HEK293 (cell line): ENCODE data around the gene SSMEM1.
A peak's percentile ranks its signal among the peaks of the same experiment; 100 is the strongest.

Experiments used
- CTCF ChIA-PET: fragments of 350-600 bp; formaldehyde crosslinking; extraction: SDS; loops from one replicate; lab custom pipeline; 2021; ENCODE audit warnings: antibody characterized with exemption; lab: Yijun Ruan, JAX
- POLR2A ChIA-PET: fragments of 300-600 bp; formaldehyde crosslinking; extraction: SDS; loops from one replicate; lab custom pipeline; 2020; ENCODE audit warnings: antibody characterized with exemption, inconsistent platforms; lab: Yijun Ruan, JAX
- H3K27ac ChIP-seq: fragments of 200-500 bp; sonication (Bioruptor generic); 2 replicates; pipeline ENCODE4 v1.5.1; 2014; ENCODE audit warnings: low read depth, low read length, control low read depth, inconsistent platforms; ENCODE audit errors: extremely low read depth
- H3K36me3 ChIP-seq, 2 experiments: fragments of 200-500 bp in 1 of 2; sonication (Bioruptor generic) in 1 of 2; 1 replicate in 1 of 2; 2 replicates in 1 of 2; pipeline ENCODE4 v1.5.1; 2014 to 2017; ENCODE audit warnings: inconsistent platforms in 2 of 2, low read length in 2 of 2; ENCODE audit not compliant: control insufficient read depth in 2 of 2, insufficient read depth in 1 of 2
- H3K4me1 ChIP-seq: fragments of 200-500 bp; sonication (Bioruptor generic); 2 replicates; pipeline ENCODE4 v1.5.1; 2014; ENCODE audit warnings: mild to moderate bottlenecking, low read length, inconsistent platforms; ENCODE audit not compliant: control insufficient read depth, insufficient read depth
- H3K4me3 ChIP-seq: 2 replicates; pipeline ENCODE4 v1.5.1; 2011; ENCODE audit warnings: low read depth, mild to moderate bottlenecking, control low read depth, low read length, moderate library complexity
- H3K9me3 ChIP-seq: fragments of 200-500 bp; sonication (Bioruptor generic); 2 replicates; pipeline ENCODE4 v1.5.1; 2014; ENCODE audit warnings: low read depth, low read length, inconsistent platforms; ENCODE audit not compliant: control insufficient read depth, insufficient read depth
- FEZF1 ChIP-seq: fragments of 450-650 bp; formaldehyde crosslinking; IDR thresholded peaks from 2 replicates; pipeline ENCODE4 v1.5.1; 2016; ENCODE audit warnings: missing biosample characterization, missing genetic modification characterization
- INSM2 ChIP-seq: fragments of 450-650 bp; formaldehyde crosslinking; IDR thresholded peaks from 2 replicates; pipeline ENCODE4 v1.5.1; 2016; ENCODE audit warnings: missing biosample characterization, missing genetic modification characterization
- MZF1 ChIP-seq: fragments of 450-650 bp; formaldehyde crosslinking; IDR thresholded peaks from 2 replicates; pipeline ENCODE4 v1.5.1; 2017; ENCODE audit warnings: missing biosample characterization, missing genetic modification characterization, borderline replicate concordance
- OVOL3 ChIP-seq: fragments of 450-650 bp; formaldehyde crosslinking; IDR thresholded peaks from 2 replicates; pipeline ENCODE4 v1.5.1; 2016; ENCODE audit warnings: missing biosample characterization, missing genetic modification characterization
- SCRT2 ChIP-seq: fragments of 450-650 bp; formaldehyde crosslinking; IDR thresholded peaks from 2 replicates; pipeline ENCODE4 v1.5.1; 2016; ENCODE audit warnings: missing biosample characterization, missing genetic modification characterization
- SETDB1 ChIP-seq: IDR thresholded peaks from one replicate; pipeline ENCODE4 v1.6.1; 2017; ENCODE audit warnings: mild to moderate bottlenecking, low read length, moderate library complexity, mixed read lengths; ENCODE audit not compliant: insufficient read length
- YY1 ChIP-seq: fragments of 450-650 bp; formaldehyde crosslinking; IDR thresholded peaks from 2 replicates; pipeline ENCODE4 v1.5.1; 2018; ENCODE audit warnings: missing biosample characterization, missing genetic modification characterization
- ZBTB8A ChIP-seq: fragments of 450-650 bp; formaldehyde crosslinking; IDR thresholded peaks from 2 replicates; pipeline ENCODE4 v1.5.1; 2016; ENCODE audit warnings: missing biosample characterization, missing genetic modification characterization
- ZNF112 ChIP-seq: fragments of 450-650 bp; formaldehyde crosslinking; IDR thresholded peaks from 2 replicates; pipeline ENCODE4 v1.5.0; 2017; ENCODE audit warnings: missing biosample characterization, missing genetic modification characterization
- ZNF24 ChIP-seq: fragments of 450-650 bp; formaldehyde crosslinking; IDR thresholded peaks from 2 replicates; pipeline ENCODE4 v1.5.1; 2016; ENCODE audit warnings: missing biosample characterization, missing genetic modification characterization
- ZNF324 ChIP-seq: fragments of 450-650 bp; formaldehyde crosslinking; IDR thresholded peaks from 2 replicates; pipeline ENCODE4 v1.5.1; 2016; ENCODE audit warnings: missing biosample characterization, missing genetic modification characterization
- ZNF510 ChIP-seq: fragments of 450-650 bp; formaldehyde crosslinking; IDR thresholded peaks from 2 replicates; pipeline ENCODE4 v1.5.1; 2018; ENCODE audit warnings: mild to moderate bottlenecking, missing genetic modification characterization, missing biosample characterization; ENCODE audit not compliant: insufficient replicate concordance
- ZNF514 ChIP-seq: fragments of 450-650 bp; formaldehyde crosslinking; IDR thresholded peaks from 2 replicates; pipeline ENCODE4 v1.5.1; 2016; ENCODE audit warnings: missing biosample characterization, missing genetic modification characterization
- ZNF518A ChIP-seq: fragments of 450-650 bp; formaldehyde crosslinking; conservative IDR thresholded peaks from 2 replicates; pipeline ENCODE4 v1.5.1; 2016; ENCODE audit warnings: low read depth, missing biosample characterization, missing genetic modification characterization
- ZNF544 ChIP-seq: fragments of 450-650 bp; formaldehyde crosslinking; IDR thresholded peaks from 2 replicates; pipeline ENCODE4 v1.5.0; 2017; ENCODE audit warnings: missing biosample characterization, missing genetic modification characterization
- ZSCAN4 ChIP-seq: fragments of 450-650 bp; formaldehyde crosslinking; IDR thresholded peaks from 2 replicates; pipeline ENCODE4 v1.5.1; 2017; ENCODE audit warnings: missing biosample characterization, missing genetic modification characterization
- TF ChIP-seq, protein P1 (sequence below): fragments of 450-650 bp; formaldehyde crosslinking; IDR thresholded peaks from 2 replicates; pipeline ENCODE4 v1.5.1; 2017; ENCODE audit warnings: missing biosample characterization, missing genetic modification characterization
- TF ChIP-seq, protein P2 (sequence below): fragments of 450-650 bp; formaldehyde crosslinking; IDR thresholded peaks from 2 replicates; pipeline ENCODE4 v1.5.1; 2016; ENCODE audit warnings: missing biosample characterization, missing genetic modification characterization
- TF ChIP-seq, protein P3 (sequence below): fragments of 450-650 bp; formaldehyde crosslinking; IDR thresholded peaks from 2 replicates; pipeline ENCODE4 v1.5.1; 2017; ENCODE audit warnings: missing biosample characterization, missing genetic modification characterization

The SSMEM1 gene

GRCh38 chr7:130254555-130254954 lies 46.9 kb downstream of the SSMEM1 start:
- Histone ChIP-seq H3K9me3 (no peaks in the 10 kb centered on the region), H3K36me3 (no peaks in the 10 kb centered on the region), H3K27ac (no peak overlapping the region), H3K4me1 (no peaks in the 10 kb centered on the region)
- POLR2A ChIA-PET: no interaction called here
- CTCF ChIA-PET: no interaction called here
- TF ChIP-seq OVOL3: no peak
- TF ChIP-seq, all 188 proteins: peak for 0
- H3K4me3 ChIP-seq: no peak overlapping the region

DNA sequence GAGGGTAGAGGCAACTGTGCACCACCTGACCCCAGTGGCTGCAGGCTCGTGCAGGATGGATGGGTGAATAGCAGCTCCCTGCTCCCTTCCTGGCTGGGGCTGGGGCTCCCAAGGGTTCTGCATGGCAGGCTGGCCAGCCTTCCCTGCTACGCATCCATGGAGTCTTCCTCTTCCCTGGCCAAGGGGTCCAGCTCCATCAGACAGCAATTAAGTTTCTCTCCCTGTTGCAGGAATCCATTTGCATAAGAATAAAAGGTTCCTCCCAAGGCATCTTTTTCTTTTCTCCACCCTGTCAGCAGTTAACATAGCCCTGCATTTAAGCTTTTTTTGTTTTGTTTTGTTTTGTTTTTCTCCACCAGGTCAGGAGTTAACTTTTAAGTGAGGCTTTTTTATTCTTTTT lies 49.0 kb downstream of the SSMEM1 start:
- Histone ChIP-seq H3K4me3 (no peak overlapping the region), H3K9me3 (no peaks in the 10 kb centered on the region), H3K36me3 (no peaks in the 10 kb centered on the region), H3K27ac (no peak overlapping the region), H3K4me1 (no peaks in the 10 kb centered on the region)
- POLR2A ChIA-PET: no interaction called here
- CTCF ChIA-PET: no interaction called here
- TF ChIP-seq ZNF514 (tag by site-specific recombination) (no peak), ZNF544 (tag by site-specific recombination) (no peak), FEZF1 (tag by site-specific recombination) (no peak), SCRT2 (tag by site-specific recombination) (no peak), MZF1 (tag by site-specific recombination) (no peak), INSM2 (tag by site-specific recombination) (no peak), YY1 (tag by site-specific recombination) (no peak), ZSCAN4 (no peak), ZNF24 (no peak), ZNF112 (tag by site-specific recombination) (no peak)
- TF ChIP-seq, protein P1, sequence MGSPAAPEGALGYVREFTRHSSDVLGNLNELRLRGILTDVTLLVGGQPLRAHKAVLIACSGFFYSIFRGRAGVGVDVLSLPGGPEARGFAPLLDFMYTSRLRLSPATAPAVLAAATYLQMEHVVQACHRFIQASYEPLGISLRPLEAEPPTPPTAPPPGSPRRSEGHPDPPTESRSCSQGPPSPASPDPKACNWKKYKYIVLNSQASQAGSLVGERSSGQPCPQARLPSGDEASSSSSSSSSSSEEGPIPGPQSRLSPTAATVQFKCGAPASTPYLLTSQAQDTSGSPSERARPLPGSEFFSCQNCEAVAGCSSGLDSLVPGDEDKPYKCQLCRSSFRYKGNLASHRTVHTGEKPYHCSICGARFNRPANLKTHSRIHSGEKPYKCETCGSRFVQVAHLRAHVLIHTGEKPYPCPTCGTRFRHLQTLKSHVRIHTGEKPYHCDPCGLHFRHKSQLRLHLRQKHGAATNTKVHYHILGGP (tag by site-specific recombination): no peak
- TF ChIP-seq, protein P2, sequence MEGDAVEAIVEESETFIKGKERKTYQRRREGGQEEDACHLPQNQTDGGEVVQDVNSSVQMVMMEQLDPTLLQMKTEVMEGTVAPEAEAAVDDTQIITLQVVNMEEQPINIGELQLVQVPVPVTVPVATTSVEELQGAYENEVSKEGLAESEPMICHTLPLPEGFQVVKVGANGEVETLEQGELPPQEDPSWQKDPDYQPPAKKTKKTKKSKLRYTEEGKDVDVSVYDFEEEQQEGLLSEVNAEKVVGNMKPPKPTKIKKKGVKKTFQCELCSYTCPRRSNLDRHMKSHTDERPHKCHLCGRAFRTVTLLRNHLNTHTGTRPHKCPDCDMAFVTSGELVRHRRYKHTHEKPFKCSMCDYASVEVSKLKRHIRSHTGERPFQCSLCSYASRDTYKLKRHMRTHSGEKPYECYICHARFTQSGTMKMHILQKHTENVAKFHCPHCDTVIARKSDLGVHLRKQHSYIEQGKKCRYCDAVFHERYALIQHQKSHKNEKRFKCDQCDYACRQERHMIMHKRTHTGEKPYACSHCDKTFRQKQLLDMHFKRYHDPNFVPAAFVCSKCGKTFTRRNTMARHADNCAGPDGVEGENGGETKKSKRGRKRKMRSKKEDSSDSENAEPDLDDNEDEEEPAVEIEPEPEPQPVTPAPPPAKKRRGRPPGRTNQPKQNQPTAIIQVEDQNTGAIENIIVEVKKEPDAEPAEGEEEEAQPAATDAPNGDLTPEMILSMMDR: no peak
- TF ChIP-seq, all 188 proteins: peak for 0

DNA sequence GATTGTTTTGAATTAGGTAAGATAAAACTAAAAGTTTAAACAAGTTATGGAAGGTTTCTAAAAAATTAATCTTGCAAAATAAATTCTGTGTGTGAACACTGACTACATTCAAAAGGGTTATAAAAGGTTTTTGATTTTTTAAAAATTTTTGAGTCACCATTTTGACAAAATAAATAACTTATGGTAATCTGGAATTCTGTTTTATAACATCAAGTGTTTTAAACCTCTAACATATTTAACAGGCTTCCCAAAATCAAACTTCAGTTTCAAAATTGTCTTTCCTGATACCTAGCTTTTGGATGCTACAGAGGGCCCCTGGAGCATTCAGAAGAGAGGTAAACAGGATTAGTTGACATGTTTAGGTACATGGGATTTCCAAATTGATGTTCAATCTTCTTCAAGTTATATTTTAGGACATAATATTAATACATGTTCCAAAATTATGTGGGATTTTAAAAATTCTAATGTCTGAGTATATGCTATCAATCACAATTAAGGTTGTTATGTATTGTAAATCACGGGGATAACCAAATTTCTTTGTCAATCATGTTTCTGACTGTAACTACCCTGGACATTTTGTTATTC lies 50.9 kb downstream of the SSMEM1 start:
- no peaks in the 10 kb centered on the region for H3K36me3 ChIP-seq
- H3K27ac ChIP-seq: no peak overlapping the region
- no peaks in the 10 kb centered on the region for H3K9me3 ChIP-seq
- ChIA-PET CTCF (interaction anchor here (0.6 to 1.1 kb wide), 4 partner anchors 16 to 463 kb away, joined by 3 to 5 read pairs (median 4); no protein-coding TSS in a partner anchor), POLR2A (no interaction called here)
- no peaks in the 10 kb centered on the region for H3K4me1 ChIP-seq
- H3K4me3 ChIP-seq: no peak overlapping the region
- TF ChIP-seq ZBTB8A (tag by site-specific recombination) (no peak), ZNF510 (no peak), SETDB1 (peak; percentile 97), ZNF518A (peak; percentile 56), ZNF324 (tag by site-specific recombination) (no peak)
- TF ChIP-seq, protein P3, sequence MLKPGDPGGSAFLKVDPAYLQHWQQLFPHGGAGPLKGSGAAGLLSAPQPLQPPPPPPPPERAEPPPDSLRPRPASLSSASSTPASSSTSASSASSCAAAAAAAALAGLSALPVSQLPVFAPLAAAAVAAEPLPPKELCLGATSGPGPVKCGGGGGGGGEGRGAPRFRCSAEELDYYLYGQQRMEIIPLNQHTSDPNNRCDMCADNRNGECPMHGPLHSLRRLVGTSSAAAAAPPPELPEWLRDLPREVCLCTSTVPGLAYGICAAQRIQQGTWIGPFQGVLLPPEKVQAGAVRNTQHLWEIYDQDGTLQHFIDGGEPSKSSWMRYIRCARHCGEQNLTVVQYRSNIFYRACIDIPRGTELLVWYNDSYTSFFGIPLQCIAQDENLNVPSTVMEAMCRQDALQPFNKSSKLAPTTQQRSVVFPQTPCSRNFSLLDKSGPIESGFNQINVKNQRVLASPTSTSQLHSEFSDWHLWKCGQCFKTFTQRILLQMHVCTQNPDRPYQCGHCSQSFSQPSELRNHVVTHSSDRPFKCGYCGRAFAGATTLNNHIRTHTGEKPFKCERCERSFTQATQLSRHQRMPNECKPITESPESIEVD (tag by site-specific recombination): no peak
